HepG2 (cell line): ENCODE measurements around the gene HBM. TPM values are rescaled to one million over a fixed set of nuclear protein-coding genes. Genes with fewer than 3 reads are reported as not detected.

ENCODE experiments used
- AHR ChIP-seq: IDR thresholded peaks from 2 replicates; pipeline ENCODE4 v1.6.1; 2018; ENCODE audit warnings: missing genetic modification reagents, missing compliant biosample characterization
- ARID4A ChIP-seq: sonication (generic); formaldehyde crosslinking; IDR thresholded peaks from 2 replicates; pipeline ENCODE4 v1.5.0; 2020; ENCODE audit warnings: mild to moderate bottlenecking, missing genetic modification reagents, borderline replicate concordance
- EZH2 ChIP-seq: conservative IDR thresholded peaks from 2 replicates; pipeline ENCODE4 v1.6.1; 2012; ENCODE audit warnings: mild to moderate bottlenecking, low read depth, low read length, moderate library complexity
- HMGA1 ChIP-seq: sonication (generic); formaldehyde crosslinking; conservative IDR thresholded peaks from 2 replicates; pipeline ENCODE4 v1.4.0; 2020; ENCODE audit warnings: missing genetic modification reagents
- MBD4 ChIP-seq: IDR thresholded peaks from 2 replicates; pipeline ENCODE4 v1.6.1; 2012; ENCODE audit warnings: low read length, inconsistent platforms, borderline replicate concordance
- MIER3 ChIP-seq: IDR thresholded peaks from 2 replicates; pipeline ENCODE4 v1.6.1; 2016; ENCODE audit warnings: missing compliant biosample characterization, borderline replicate concordance
- MTF2 ChIP-seq: sonication (generic); formaldehyde crosslinking; IDR thresholded peaks from 2 replicates; pipeline ENCODE4 v1.5.0; 2020; ENCODE audit warnings: missing genetic modification reagents, borderline replicate concordance
- MXD3 ChIP-seq: IDR thresholded peaks from 2 replicates; pipeline ENCODE4 v1.6.1; 2016; ENCODE audit warnings: mild to moderate bottlenecking, missing biosample characterization, missing genetic modification reagents
- MYC ChIP-seq: sonication (generic); formaldehyde crosslinking; IDR thresholded peaks from 2 replicates; pipeline ENCODE4 v1.9.0; 2021; ENCODE audit warnings: missing genetic modification reagents, borderline replicate concordance
- NCOA5 ChIP-seq: sonication (generic); formaldehyde crosslinking; IDR thresholded peaks from 2 replicates; pipeline ENCODE4 v1.4.0; 2020; ENCODE audit warnings: missing genetic modification reagents
- PATZ1 ChIP-seq: sonication (generic); formaldehyde crosslinking; IDR thresholded peaks from 2 replicates; pipeline ENCODE4 v1.4.0; 2020; ENCODE audit warnings: missing genetic modification reagents
- RXRB ChIP-seq: IDR thresholded peaks from 2 replicates; pipeline ENCODE4 v1.6.1; 2016; ENCODE audit warnings: borderline replicate concordance, missing genetic modification reagents, missing compliant biosample characterization
- SAP130 ChIP-seq: IDR thresholded peaks from 2 replicates; pipeline ENCODE4 v1.6.1; 2016; ENCODE audit warnings: low read depth
- SOX6 ChIP-seq, 2 experiments: fragments of 450-650 bp in 1 of 2; sonication (generic) in 1 of 2; formaldehyde crosslinking in 1 of 2; IDR thresholded peaks; 2 replicates each; pipeline versions ENCODE4 v1.4.0 to v1.6.1; 2017 to 2020; ENCODE audit warnings: antibody characterized with exemption in 1 of 2, mild to moderate bottlenecking in 1 of 2, missing genetic modification reagents in 1 of 2
- SP2 ChIP-seq: sonication (generic); formaldehyde crosslinking; IDR thresholded peaks from 2 replicates; pipeline ENCODE4 v1.5.1; 2020; ENCODE audit warnings: mild to moderate bottlenecking, missing genetic modification reagents
- TGIF2 ChIP-seq: IDR thresholded peaks from 2 replicates; pipeline ENCODE4 v1.6.1; 2016; ENCODE audit warnings: control low read depth, missing compliant biosample characterization
- XRCC5 ChIP-seq: fragments of 200-400 bp; formaldehyde crosslinking; optimal IDR thresholded peaks from 2 replicates; pipeline ENCODE3; 2017; ENCODE audit warnings: mild to moderate bottlenecking, low read length
- ZKSCAN1 ChIP-seq: fragments of 150-350 bp; IDR thresholded peaks from 2 replicates; pipeline ENCODE4 v1.6.1; 2014; ENCODE audit warnings: low read length
- ZNF441 ChIP-seq: sonication (generic); formaldehyde crosslinking; IDR thresholded peaks from 2 replicates; pipeline ENCODE4 v1.7.0; 2021; ENCODE audit warnings: missing genetic modification reagents, borderline replicate concordance
- ZNF460 ChIP-seq: sonication (generic); formaldehyde crosslinking; IDR thresholded peaks from 2 replicates; pipeline ENCODE4 v1.5.1; 2020; ENCODE audit warnings: missing genetic modification reagents, mild to moderate bottlenecking, borderline replicate concordance
- ZNF530 ChIP-seq: sonication (generic); formaldehyde crosslinking; IDR thresholded peaks from 2 replicates; pipeline ENCODE4 v1.5.0; 2020; ENCODE audit warnings: low read depth, mild to moderate bottlenecking, missing genetic modification reagents
- ZNF572 ChIP-seq: sonication (generic); formaldehyde crosslinking; IDR thresholded peaks from 2 replicates; pipeline ENCODE4 v1.5.1; 2020; ENCODE audit warnings: mild to moderate bottlenecking, missing genetic modification reagents
- polyA plus RNA-seq, 8 experiments: library from polyadenylated mRNA; depleted of rRNA in 3 of 8; stranded (reverse) in 7 of 8; unstranded in 1 of 8; fragments of >200 nt; fragmentation: Illumina TruSeq in 4 of 8; extraction: Trizol in 4 of 8; gene quantifications; 2 replicates each; pipeline versions ENCODE4 v1.2.1 to v1.2.3, GENCODE V29; 2011 to 2016; ENCODE audit warnings: low read depth in 4 of 8, missing spikeins in 1 of 8, mixed read lengths in 1 of 8; ENCODE audit not compliant: insufficient read depth in 1 of 8
- total RNA-seq, 5 experiments: library from RNA; depleted of rRNA; stranded (reverse); fragments of >200 nt; fragmentation: Illumina TruSeq; extraction: Trizol; gene quantifications; 2 replicates each; pipeline ENCODE4 v1.2.3, GENCODE V29; 2016; ENCODE audit warnings: low read depth in 1 of 5

The HBM gene
- total and polyA plus RNA-seq, 2 of the 13 experiments (the other 11 are each of a cell fraction or from before 2014, with no cell fraction given): not detected

GRCh38 chr16:162271-162991 is 3.3 kb upstream of the HBM start (continued):
- TF ChIP-seq HMGA1 (CRISPR knock-in tag) (no peak), NCOA5 (CRISPR knock-in tag) (no peak), PATZ1 (peak; percentile 58; the same call in 1 of the 2 replicates), MIER3 (CRISPR knock-in tag) (no peak), MYC (CRISPR knock-in tag) (peak; percentile 84), ZNF441 (CRISPR knock-in tag) (no peak), ZKSCAN1 (no peak), MTF2 (CRISPR knock-in tag) (no peak), SP2 (CRISPR knock-in tag) (no peak), ARID4A (CRISPR knock-in tag) (peak; percentile 56; the same call in 1 of the 2 replicates), MXD3 (CRISPR knock-in tag) (no peak), XRCC5 (no peak), AHR (CRISPR knock-in tag) (no peak), ZNF572 (CRISPR knock-in tag) (no peak), MBD4 (no peak), RXRB (peak; percentile 63; the same call in 1 of the 2 replicates), SOX6 (IDR thresholded peaks at IDR 0.05) (no peak), SOX6 (CRISPR knock-in tag; IDR thresholded peaks at IDR 0.05) (peak; percentile 38; the same call in 1 of the 2 replicates), TGIF2 (CRISPR knock-in tag) (peak; percentile 59; the same call in 1 of the 2 replicates), ZNF530 (no peak), EZH2 (0 out of 2 replicates have a peak, but pooled peaks have one; percentile 48), ZNF460 (CRISPR knock-in tag) (no peak), SAP130 (peak; percentile 83)
